NCI-H2227 (cell line): Measurements from ENCODE around the gene SCN4A.
"Not testable (repeated sequence)": the region's sequence is repeated elsewhere in the genome, so short reads cannot be mapped to it uniquely, and the experiment has no call there.

Experiments used
- DNase-seq: peaks from one replicate; lab custom pipeline; 2025; ENCODE audit not compliant: unreplicated experiment; lab: John Stamatoyannopoulos, UW

The SCN4A gene

DNA sequence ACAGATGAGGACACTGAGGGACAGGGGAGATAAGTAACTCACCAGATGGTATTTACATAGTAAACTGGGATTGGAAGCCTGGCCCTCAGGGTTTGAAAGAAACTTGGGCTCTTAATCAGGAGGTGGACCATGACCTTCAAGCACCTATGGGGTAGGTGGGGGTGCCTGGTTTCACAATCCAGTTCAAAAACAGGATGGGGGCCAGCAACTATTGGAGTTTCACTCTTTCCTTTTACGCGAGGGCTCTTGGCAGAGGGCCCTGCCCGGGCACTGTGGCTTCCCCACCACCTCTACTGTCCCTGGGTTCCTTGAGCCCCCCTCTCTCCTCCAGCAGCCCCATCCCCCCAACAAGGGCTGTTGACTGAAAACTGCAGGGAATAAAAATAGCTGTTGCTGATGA is 14.1 kb upstream of the SCN4A start:
- no peak for DNase-seq

DNA sequence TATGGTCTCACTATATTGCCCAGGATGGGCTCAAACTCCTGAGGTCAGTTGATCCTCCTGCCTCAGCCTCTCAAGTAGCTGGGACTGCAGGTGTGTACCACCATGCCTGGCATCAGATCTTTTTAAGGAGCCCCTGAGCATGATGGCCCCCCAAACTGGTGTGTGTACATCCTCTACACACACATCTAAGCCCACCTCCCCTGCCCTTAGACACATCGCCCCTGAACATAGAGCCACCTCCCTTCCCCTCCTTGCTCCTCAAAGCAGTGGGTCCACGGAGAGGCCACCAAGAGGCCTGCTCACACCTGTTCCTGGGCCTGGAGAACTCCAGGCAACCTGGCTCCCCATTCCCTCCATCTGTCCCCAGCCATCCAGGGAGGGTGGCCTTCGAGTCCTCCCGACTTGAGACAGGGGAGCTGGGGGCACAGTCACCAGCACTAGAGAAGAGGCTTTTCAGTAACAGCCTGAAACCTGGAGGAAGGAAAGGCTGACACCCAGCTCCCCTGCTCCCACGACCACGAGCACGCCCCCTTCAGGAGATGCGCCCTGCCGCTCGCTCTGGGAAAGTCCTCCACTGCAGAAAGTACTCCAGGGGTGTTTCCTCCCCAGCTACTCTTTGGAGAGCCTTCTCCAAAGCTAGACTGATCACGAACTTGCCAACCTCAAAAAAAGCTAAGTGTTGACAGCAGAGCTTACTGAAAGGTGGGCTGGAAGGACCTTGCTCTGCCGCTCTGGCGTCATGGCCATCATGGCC is 12.8 kb upstream of the SCN4A start:
- no peak for DNase-seq

- DNase-seq, result no peak
Measured at GRCh38 chr17:63984651-63985386, 12.1 kb upstream of the SCN4A start.

DNA sequence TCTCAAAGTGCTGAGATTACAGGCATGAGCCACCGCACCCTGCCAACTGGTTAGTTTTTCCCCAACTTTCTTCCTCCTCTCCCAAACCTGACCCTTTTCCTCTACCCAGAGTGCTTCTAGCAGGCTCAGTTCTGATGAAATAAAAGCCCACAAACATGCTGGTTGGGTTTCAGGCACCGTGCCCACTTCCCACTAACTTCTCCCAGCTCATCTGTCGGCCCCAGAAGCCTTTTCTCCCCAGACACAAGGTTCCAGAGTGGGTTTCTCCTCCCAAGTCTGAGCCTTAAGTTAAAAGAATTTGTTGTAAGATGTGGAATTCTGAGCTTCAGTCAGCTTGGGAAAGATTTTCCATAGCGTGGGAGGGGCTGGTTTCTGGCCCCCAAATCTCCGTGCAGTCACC is 11.5 kb upstream of the SCN4A start:
- DNase-seq, result no peak

DNA sequence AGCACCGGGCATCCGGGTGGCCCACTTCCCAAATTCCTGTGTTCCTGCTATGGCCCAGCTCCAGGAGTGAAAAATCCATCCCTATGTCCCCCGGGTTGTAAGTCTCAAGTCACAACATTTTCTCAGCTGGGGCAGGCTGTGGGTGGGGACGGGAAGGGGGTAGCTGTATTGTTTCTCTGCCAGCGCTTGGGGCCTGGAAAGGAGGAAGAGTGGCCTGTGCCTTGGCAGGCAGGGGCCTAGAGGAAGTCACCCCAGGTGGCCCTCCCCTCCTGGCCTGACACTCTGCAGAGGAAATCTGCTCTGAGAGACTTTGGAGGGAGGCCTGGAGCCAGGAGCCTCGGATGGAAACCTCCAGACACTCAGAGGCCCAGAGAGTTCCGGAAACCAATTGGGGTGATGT is 10.6 kb upstream of the SCN4A start:
- DNase-seq, result no peak

DNA sequence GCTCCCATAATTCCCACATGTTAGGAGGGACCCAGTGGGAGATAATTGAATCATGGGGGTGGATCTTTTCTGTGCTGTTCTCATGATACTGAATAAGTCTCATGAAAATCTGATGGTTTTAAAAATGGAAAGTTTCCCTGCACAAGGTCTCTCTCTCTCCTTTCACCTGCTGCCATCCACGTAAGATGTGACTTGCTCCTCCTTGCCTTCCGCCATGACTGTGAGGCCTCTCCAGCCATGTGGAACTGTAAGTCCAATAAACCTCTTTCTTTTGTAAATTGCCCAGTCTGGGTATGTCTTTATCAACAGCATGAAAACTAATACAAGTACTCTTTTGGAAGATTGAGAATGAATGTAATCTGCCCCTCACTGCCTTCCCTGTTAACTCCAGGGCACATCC is 9.9 kb upstream of the SCN4A start:
- not testable (repeated sequence) for DNase-seq

GRCh38 chr17:63978272-63979200 is 5.8 kb upstream of the SCN4A start:
- no peak for DNase-seq

- DNase-seq, result no peak
Measured at GRCh38 chr17:63976702-63977101, 4.0 kb upstream of the SCN4A start.

DNA sequence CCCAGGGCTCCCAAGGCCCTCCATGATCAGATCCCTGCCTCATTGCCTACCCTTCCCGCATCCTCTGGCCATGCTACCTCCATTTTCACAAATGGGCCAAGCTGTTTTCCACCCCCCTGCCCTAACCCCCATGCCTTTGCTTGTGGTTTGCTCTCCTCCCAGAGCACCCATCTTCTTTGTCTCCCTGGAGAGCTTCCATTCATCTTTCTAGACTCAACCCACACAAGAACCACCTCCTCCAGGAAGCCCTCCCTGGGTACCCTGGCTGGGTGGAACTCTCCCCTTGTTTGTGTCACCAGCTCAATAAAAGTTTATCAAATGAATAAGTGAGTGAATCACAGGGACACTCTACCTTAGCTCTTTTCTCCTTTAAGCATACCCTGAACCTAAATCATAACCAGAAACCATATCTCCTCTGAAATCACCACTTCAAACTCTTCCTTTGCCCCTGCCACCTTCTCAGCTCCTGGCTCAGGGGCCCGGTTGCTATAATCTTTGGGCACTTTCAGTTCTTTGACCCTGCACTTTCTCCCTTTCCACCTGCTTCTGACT is 2.9 kb upstream of the SCN4A start:
- DNase-seq, result no peak

GRCh38 chr17:63974594-63975192 is 2.0 kb upstream of the SCN4A start:
- no peak for DNase-seq

DNA sequence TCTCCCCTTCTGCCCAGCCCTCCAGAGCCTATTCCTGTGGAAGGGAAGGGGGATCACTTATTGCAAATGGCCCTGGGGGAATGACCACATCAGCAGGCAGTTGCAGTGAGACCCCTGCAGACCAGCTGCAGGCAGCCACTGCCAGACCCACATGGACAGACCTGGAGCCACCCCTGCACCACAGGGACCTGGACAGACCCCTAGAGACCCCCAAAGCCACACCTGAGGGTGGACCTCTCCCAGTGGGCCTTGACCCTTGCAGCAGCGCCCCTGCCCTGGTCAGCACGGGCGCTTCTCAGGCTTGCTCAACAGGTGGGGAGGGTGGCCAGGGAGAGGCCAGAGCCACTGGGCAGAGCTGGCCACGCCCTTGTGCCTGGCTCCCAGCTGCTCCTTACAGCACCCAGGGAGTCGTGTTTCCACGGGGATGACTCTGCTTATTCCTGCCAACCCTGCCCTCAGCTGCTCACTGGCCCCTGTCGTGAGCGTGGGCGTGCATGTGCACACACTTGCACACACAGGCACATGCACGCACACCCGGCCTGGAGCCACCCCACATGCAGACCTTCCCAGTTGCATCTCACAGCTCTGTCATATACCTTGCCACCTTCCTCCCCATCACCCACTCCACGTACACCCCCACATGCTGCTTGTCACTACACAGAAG is 1.3 kb upstream of the SCN4A start:
- no peak for DNase-seq

- DNase-seq, result no peak
Measured at GRCh38 chr17:63973247-63973646, 529 bp upstream of the SCN4A start.

DNA sequence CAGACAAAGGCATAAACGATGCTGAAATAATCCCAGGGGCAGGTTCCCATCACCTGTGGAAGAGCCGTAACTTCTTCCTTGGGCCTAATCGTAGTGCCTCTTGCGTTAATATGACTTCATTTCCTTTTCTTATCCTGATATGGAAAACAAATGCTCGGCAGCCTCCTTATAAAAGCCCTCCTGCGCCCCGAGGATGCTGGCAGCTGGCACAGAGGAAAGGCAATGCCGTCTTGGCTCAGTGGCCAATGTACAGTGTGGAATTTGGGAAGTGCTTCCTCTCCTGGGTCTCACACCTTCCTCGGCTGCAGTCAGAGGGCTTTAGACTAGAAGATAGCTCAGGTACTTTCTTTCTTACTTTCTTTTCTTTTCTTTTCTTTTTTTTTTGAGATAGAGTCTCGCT is 3.4 kb downstream of the SCN4A start:
- DNase-seq, result no peak

DNA sequence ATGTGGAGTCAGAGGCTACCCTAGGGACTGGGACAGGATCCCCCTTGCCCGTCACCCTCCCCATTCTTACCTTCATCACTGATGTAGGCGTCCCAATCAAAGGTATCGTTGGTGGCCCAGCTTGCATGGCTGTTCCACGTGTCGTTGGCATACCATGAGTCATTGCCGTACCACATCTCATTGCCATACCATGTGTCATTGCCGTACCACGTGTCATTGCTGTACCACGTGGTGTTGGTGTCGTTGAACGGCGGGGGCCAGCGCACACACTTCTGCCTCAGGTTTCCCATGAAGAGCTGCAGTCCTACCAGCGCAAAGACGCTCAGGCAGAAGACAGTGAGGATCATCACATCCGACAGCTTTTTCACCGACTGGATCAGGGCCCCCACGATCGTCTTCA is 4.8 kb downstream of the SCN4A start:
- DNase-seq, result no peak

- DNase-seq, result no peak
Measured at GRCh38 chr17:63966646-63967264, 6.0 kb downstream of the SCN4A start.

DNA sequence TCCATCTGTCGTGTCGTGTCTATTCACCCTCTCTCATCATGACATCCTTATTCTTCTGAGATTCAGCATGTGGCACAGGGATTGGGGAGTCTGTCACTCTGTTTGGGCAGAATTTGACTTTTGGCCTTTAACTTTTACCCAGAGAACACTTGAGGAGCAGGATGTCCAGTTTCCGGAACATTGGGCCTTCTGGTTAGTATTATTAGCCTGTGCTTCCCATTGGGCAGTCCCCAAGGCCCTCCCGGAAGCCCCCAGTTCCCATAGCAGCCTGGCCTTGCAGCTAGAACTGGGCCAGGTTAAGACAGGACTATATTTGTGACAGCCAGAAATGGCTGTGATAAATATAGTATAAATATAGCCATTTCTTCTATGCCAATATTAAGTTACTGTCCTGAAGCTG is 9.6 kb downstream of the SCN4A start:
- DNase-seq, result no peak

- no peak for DNase-seq
Measured at GRCh38 chr17:63962298-63962744, 10.4 kb downstream of the SCN4A start.

- DNase-seq, result no peak
Measured at GRCh38 chr17:63961355-63962212, 11.1 kb downstream of the SCN4A start.

DNA sequence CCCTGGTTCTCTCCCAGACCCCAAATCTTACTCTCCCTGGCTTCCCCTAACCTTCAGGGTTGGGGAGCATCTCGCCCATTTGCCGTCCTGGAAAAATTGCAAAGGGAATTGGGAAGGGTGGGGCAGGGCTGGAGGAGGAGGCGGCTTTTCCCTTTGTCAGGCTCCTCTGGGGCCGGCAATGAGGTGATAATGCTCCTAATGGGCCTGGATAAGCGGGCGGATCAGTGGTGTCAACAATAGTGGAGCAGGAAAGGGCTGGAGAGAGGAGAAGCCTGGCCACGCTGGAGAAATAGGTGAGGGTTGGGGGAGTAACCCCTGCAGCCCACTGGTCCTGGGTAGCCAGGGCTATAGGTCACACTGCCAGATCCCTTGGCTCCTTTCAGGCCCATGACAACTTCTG is 12.3 kb downstream of the SCN4A start:
- no peak for DNase-seq
